A549 (cell line): ENCODE results near the gene RNF130. TPM values are rescaled to one million over a fixed set of nuclear protein-coding genes. Genes with fewer than 3 reads are reported as not detected.

Experiments used
- ATAC-seq, 2 experiments: fragments of 200-7000 bp in 1 of 2; fragments of >200 bp in 1 of 2; cut with Nextera tagmentation in 1 of 2; cut with Tn5 transposase in 1 of 2; 3 replicates each; pipeline versions ENCODE4 v1.8.0 to v1.9.1; 2018 to 2020; ENCODE audit warnings: mild to moderate bottlenecking in 1 of 2, moderate library complexity in 1 of 2
- CTCF ChIA-PET: fragments of 300-600 bp; sonication (Branson Sonifier 250); formaldehyde crosslinking; extraction: SDS; loops from one replicate; lab custom pipeline; 2021; ENCODE audit warnings: antibody characterized with exemption, inconsistent platforms; lab: Yijun Ruan, JAX
- POLR2A ChIA-PET: fragments of 350-600 bp; formaldehyde crosslinking; extraction: SDS; loops from one replicate; lab custom pipeline; 2021; ENCODE audit warnings: antibody characterized with exemption, inconsistent platforms; lab: Yijun Ruan, JAX
- DNase-seq, 2 experiments: peaks; one replicate each; pipeline versions ENCODE4 v3.0.0 to v3.0.0-alpha.2; 2011 to 2016; ENCODE audit warnings: low read depth in 1 of 2, low spot score in 1 of 2
- FAIRE-seq: peaks from 2 replicates; lab custom pipeline; 2011; peaks lifted over from hg19 to GRCh38; lab: Jason Lieb, UNC
- H3K27ac ChIP-seq, 2 experiments: fragments of >200 bp; sonication (Bioruptor Twin); formaldehyde crosslinking; 3 replicates each; pipeline ENCODE4 v1.5.1; 2016 to 2017
- H3K4me1 ChIP-seq: fragments of >200 bp; sonication (Bioruptor Twin); formaldehyde crosslinking; 3 replicates; pipeline ENCODE4 v1.6.1; 2016
- H3K4me2 ChIP-seq: fragments of >200 bp; sonication (Bioruptor Twin); formaldehyde crosslinking; 3 replicates; pipeline ENCODE4 v1.6.1; 2016
- H3K4me3 ChIP-seq: fragments of >200 bp; sonication (Bioruptor Twin); formaldehyde crosslinking; 3 replicates; pipeline ENCODE4 v1.5.1; 2016
- H3K9me3 ChIP-seq: fragments of >200 bp; sonication (Bioruptor Twin); formaldehyde crosslinking; 3 replicates; pipeline ENCODE4 v1.6.1; 2016
- ATOH8 ChIP-seq: fragments of 250-450 bp; sonication (Bioruptor Pico); IDR thresholded peaks from 2 replicates; pipeline ENCODE4 v1.5.0; 2020; ENCODE audit warnings: low read depth, mild to moderate bottlenecking, moderate library complexity
- BHLHE40 ChIP-seq: IDR thresholded peaks from 2 replicates; pipeline ENCODE4 v1.6.1; 2012; ENCODE audit warnings: low read depth, low read length, inconsistent platforms
- CHD2 ChIP-seq: fragments of 150-350 bp; IDR thresholded peaks from 2 replicates; pipeline ENCODE4 v1.6.1; 2014; ENCODE audit warnings: low read length; ENCODE audit not compliant: partially characterized antibody
- CHD4 ChIP-seq: fragments of 200-600 bp; sonication (generic); IDR thresholded peaks from 2 replicates; pipeline ENCODE4 v1.6.1; 2016; ENCODE audit warnings: antibody characterized with exemption, mild to moderate bottlenecking, borderline replicate concordance
- CTCF ChIP-seq: fragments of >200 bp; sonication (Bioruptor Twin); formaldehyde crosslinking; IDR thresholded peaks from 3 replicates; pipeline ENCODE4 v1.5.1; 2016
- E2F6 ChIP-seq: IDR thresholded peaks from 2 replicates; pipeline ENCODE4 v1.6.1; 2012; ENCODE audit warnings: low read depth, borderline replicate concordance
- ESRRA ChIP-seq: fragments of 150-350 bp; IDR thresholded peaks from 2 replicates; pipeline ENCODE4 v1.6.1; 2014; ENCODE audit warnings: mild to moderate bottlenecking, low read length, borderline replicate concordance
- FOSB ChIP-seq: fragments of 250-450 bp; sonication (Bioruptor Pico); IDR thresholded peaks from 2 replicates; pipeline ENCODE4 v1.5.0; 2020; ENCODE audit warnings: mild to moderate bottlenecking, moderate library complexity
- GATA3 ChIP-seq: IDR thresholded peaks from 2 replicates; pipeline ENCODE4 v1.6.1; 2012; ENCODE audit warnings: borderline replicate concordance
- HDAC2 ChIP-seq: fragments of 200-600 bp; sonication (generic); IDR thresholded peaks from 2 replicates; pipeline ENCODE4 v1.6.1; 2016
- HOXB5 ChIP-seq: fragments of 250-450 bp; sonication (Bioruptor Pico); IDR thresholded peaks from 2 replicates; pipeline ENCODE4 v1.5.0; 2020; ENCODE audit warnings: mild to moderate bottlenecking, moderate library complexity
- MAFK ChIP-seq: fragments of 450-650 bp; IDR thresholded peaks from 2 replicates; pipeline ENCODE4 v1.6.1; 2014; ENCODE audit not compliant: partially characterized antibody
- PHF8 ChIP-seq: fragments of 200-600 bp; sonication (generic); IDR thresholded peaks from 2 replicates; pipeline ENCODE4 v1.6.1; 2016; ENCODE audit warnings: low read depth, mild to moderate bottlenecking, antibody characterized with exemption, moderate library complexity, borderline replicate concordance
- POLR2AphosphoS2 ChIP-seq: conservative IDR thresholded peaks from 2 replicates; pipeline ENCODE4 v1.6.1; 2012; ENCODE audit warnings: low read length, improper control_type of control experiment, inconsistent platforms
- RAD21 ChIP-seq, 2 experiments: fragments of >200 bp in 1 of 2; sonication (Bioruptor Twin) in 1 of 2; formaldehyde crosslinking in 1 of 2; IDR thresholded peaks in 1 of 2; conservative IDR thresholded peaks in 1 of 2; 2 replicates in 1 of 2; 3 replicates in 1 of 2; pipeline ENCODE4 v1.6.1; 2012 to 2018; ENCODE audit warnings: inconsistent platforms in 1 of 2
- RCOR1 ChIP-seq: fragments of 150-350 bp; IDR thresholded peaks from 2 replicates; pipeline ENCODE4 v1.6.1; 2014; ENCODE audit warnings: antibody characterized with exemption, low read length, low read depth
- RFX5 ChIP-seq: fragments of 450-650 bp; IDR thresholded peaks from 2 replicates; pipeline ENCODE4 v1.7.1; 2014; ENCODE audit warnings: antibody characterized with exemption, mild to moderate bottlenecking, moderate library complexity
- RNF2 ChIP-seq: fragments of 200-600 bp; sonication (generic); IDR thresholded peaks from 2 replicates; pipeline ENCODE4 v1.6.1; 2016; ENCODE audit warnings: low read depth, mild to moderate bottlenecking, antibody characterized with exemption, moderate library complexity, borderline replicate concordance
- SMC3 ChIP-seq: fragments of >200 bp; sonication (Bioruptor Twin); formaldehyde crosslinking; IDR thresholded peaks from 3 replicates; pipeline ENCODE4 v1.6.1; 2018; ENCODE audit warnings: inconsistent platforms
- TP53 ChIP-seq: fragments of 250-450 bp; sonication (Bioruptor Pico); IDR thresholded peaks from 2 replicates; pipeline ENCODE4 v1.5.0; 2021; ENCODE audit warnings: mild to moderate bottlenecking, moderate library complexity
- ZFP36 ChIP-seq: fragments of 450-650 bp; IDR thresholded peaks from 2 replicates; pipeline ENCODE4 v1.6.1; 2014; ENCODE audit warnings: borderline replicate concordance; ENCODE audit not compliant: partially characterized antibody
- WGBS: methylation state at CpG from one replicate; pipeline ENCODE4 v1.1.6; 2017; ENCODE audit errors: missing lambda C conversion rate; 5-methylcytosine and 5-hydroxymethylcytosine counted together
- polyA plus RNA-seq, 4 experiments: library from polyadenylated mRNA; depleted of rRNA in 3 of 4; stranded (reverse); fragments of >200 nt; fragmentation: RNase III in 1 of 4; extraction: RNeasy Plus Mini Kit Qiagen cat#74134 plus additional on column Dnase treatment in 1 of 4; gene quantifications; 2 replicates in 3 of 4; 3 replicates in 1 of 4; pipeline ENCODE4 v1.2.3, GENCODE V29; 2011 to 2017

Gene RNF130
- polyA plus RNA-seq, 2 of the 4 experiments (the other 2 are of a cell fraction) = 33.3 to 50.1 TPM

GRCh38 chr5:180120237-180121101 lies 48.9 kb upstream of the RNF130 start:
- FAIRE-seq = no peak
- ChIA-PET POLR2A (no interaction called here), CTCF (no interaction called here)
- no peak overlapping the region for H3K27ac ChIP-seq
- no peaks in the 10 kb centered on the region for H3K4me1 ChIP-seq
- no peaks in the 10 kb centered on the region for H3K9me3 ChIP-seq
- ATAC-seq = no peak
- TF ChIP-seq GATA3 (no peak), CTCF (no peak), POLR2AphosphoS2 (no peak), ZFP36 (no peak), CHD4 (no peak), RCOR1 (no peak), RNF2 (no peak), BHLHE40 (no peak), E2F6 (no peak), HOXB5 (no peak), SMC3 (no peak), PHF8 (no peak), TP53 (CRISPR knock-in tag) (no peak), HDAC2 (no peak)
- no peak for DNase-seq
- 75% methylated on average over 14 of the region's 28 CpGs for whole genome bisulfite sequencing
- H3K4me3 ChIP-seq = no peak overlapping the region
- H3K4me2 ChIP-seq = no peak overlapping the region

- ChIA-PET CTCF (no interaction called here), POLR2A (no interaction called here)
- Histone ChIP-seq H3K27ac (no peak overlapping the region), H3K4me1 (no peaks in the 10 kb centered on the region), H3K9me3 (no peaks in the 10 kb centered on the region), H3K4me2 (no peak overlapping the region), H3K4me3 (no peak overlapping the region)
- DNase-seq = no peak
- WGBS = 85% methylated on average over 5 of the region's 12 CpGs
- FAIRE-seq = no peak
- no peak for ATAC-seq
- no peak for TF ChIP-seq CHD2
- no peak for TF ChIP-seq ATOH8
Measured at GRCh38 chr5:180119903-180120236, 48.3 kb upstream of the RNF130 start.

GRCh38 chr5:180119031-180119902 lies 47.7 kb upstream of the RNF130 start:
- H3K4me3 ChIP-seq = no peak overlapping the region
- 77% methylated on average over 12 of the region's 23 CpGs for WGBS
- ATAC-seq (no peak), DNase-seq (no peak), FAIRE-seq (no peak)
- TF ChIP-seq RAD21 (conservative IDR thresholded peaks at IDR 0.05 in 1 of 2, IDR thresholded peaks at IDR 0.05 in 1 of 2) (no peak), ESRRA (no peak), MAFK (no peak), RFX5 (no peak), FOSB (CRISPR knock-in tag) (no peak), SMC3 (no peak)
- H3K9me3 ChIP-seq = no peaks in the 10 kb centered on the region
- CTCF ChIA-PET = no interaction called here
- H3K4me2 ChIP-seq = no peak overlapping the region
- H3K27ac ChIP-seq = no peak overlapping the region
- H3K4me1 ChIP-seq = no peaks in the 10 kb centered on the region
- POLR2A ChIA-PET = no interaction called here
